A549 treated with RU486 at 1 μM for 4 hours (cell line): Measurements from ENCODE around the gene C4BPB. TPM values are rescaled to one million over a fixed set of nuclear protein-coding genes. Genes with fewer than 3 reads are reported as not detected.

Source experiments
- total RNA-seq: library from RNA; stranded (reverse); fragments of 200-300 nt; extraction: Qiagen RNA extraction; gene quantifications from 5 replicates; pipeline ENCODE4 v1.2.3, GENCODE V29; 2022; ENCODE audit warnings: low read depth

C4BPB gene, protein sequence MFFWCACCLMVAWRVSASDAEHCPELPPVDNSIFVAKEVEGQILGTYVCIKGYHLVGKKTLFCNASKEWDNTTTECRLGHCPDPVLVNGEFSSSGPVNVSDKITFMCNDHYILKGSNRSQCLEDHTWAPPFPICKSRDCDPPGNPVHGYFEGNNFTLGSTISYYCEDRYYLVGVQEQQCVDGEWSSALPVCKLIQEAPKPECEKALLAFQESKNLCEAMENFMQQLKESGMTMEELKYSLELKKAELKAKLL
- total RNA-seq = 0.93 to 2.0 TPM (median 1.2 TPM) in 5 replicates

DNA sequence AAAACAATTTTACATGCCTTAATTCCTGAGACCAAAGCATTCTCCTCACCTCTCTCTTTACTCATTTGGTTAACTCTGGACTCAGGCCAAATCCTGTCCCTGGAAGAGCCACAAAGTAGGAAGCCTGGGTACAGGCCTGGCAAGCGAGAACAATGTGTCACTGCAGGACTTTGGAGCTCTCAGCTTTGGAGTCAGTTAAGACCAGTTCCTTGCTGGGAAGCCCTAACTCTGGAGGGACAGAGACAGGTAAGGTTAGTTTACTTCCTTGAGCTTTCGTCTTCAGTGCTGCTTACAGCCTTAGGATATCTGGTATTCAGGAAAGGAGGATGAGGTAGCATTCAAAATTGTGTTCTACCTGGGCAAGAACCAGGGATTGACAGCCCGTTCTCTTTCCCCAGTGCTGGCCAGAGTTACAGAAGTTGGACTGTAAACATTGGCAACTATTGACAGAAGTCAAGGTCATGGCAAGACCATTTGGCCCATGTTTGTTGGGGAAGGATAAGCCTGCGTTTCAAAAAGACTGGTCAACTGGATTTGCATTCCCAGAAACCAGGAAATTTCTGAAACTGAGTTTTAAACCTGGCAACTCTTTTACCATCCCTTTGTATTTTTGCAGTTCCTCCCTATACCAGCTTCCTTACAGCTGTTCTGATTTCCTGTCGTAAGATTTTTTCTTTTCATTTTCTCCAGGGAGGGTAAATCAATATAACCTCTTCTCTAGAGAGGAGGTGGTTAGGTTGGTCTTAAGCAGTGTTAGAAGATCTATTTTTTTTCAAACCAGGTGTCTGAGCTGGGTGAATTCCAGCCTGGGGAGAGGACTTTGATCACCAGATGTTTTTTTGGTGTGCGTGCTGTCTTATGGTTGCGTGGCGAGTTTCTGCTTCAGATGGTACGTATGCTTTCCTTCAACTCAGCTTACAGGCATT lies at the start of gene C4BPB:
C4BPB (plus strand) TSS at position 160 of the 926 bp plus-strand sequence; CDS start at position 832, 672 bp downstream.

DNA sequence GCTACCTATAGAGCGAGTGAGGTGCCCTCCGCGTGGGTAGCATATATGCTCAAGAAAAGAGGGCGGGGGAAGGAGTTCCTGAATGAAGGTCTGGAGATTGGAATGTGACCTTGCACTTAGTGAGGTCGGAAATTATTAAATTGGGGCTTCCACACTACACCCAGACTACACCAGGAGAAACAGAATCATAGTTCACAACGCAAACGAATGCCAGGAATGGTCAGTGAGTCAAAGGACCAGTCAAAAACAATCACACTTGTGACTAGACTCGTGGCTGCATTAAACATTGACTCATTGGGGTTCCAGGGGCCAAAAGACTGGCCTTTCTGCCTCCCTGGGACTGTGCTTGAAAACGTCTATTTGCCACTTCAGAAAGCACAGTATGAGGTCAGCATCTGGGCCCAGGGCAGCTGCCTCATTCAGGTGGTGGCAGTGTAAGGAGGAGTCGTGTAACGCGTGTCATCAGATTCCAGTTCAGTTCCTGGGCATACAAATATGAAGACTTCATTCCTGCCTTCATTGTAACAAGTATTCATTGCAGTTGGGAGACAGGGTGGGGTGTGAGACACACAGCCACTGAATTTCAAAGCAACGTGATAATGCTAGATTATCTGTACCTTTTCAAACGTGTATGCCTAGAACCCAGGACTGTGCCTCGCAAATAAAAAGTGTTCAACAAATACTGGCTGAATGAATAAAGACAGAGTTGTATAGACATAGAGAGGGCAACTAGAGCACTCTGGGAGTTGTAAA lies 37.3 kb upstream of the C4BPB start, which contains the start of gene YOD1:
YOD1 (minus strand) TSS at position 18 of the 753 bp plus-strand sequence. CDS start 178 bp downstream, outside the sequence.

GRCh38 chr1:207052911-207053769 lies 35.5 kb upstream of the C4BPB start, which contains the start of gene PFKFB2:
Gene PFKFB2 (plus strand): TSS chr1:207053275. CDS start chr1:207054718, 1,443 bp downstream.

DNA sequence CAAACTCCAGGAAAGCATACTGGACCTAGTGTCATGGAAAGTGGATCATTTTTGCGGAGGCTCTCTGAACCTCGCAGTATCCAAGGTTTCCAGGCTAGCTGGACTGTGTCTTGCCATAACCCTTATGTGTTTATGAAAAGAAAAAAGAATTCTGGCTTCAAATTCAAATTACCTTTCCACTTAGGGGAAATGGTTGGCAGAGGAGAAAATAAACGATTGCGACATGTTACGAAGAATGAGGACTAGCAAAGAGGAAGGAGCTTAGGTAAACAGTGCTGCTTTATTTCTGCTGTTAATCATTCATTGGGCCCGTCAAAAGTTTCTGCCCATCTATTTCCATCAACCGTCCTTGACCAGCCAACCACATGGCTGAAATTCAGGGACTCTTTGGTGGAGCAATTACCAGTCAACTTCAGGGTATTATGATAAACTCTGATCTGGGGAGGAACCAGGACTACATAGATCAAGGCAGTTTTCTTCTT lies 15.3 kb downstream of the C4BPB start, which contains the start of gene C4BPA:
C4BPA (plus strand) TSS at position 342 of the 482 bp plus-strand sequence. CDS start 8,793 bp downstream, outside the sequence.

Other genes starting within 250 kb of the C4BPB start
- gene IL20, start 223.2 kb upstream of the C4BPB start, total RNA-seq = not detected in 5 replicates
- gene IL24, start 191.4 kb upstream of the C4BPB start, total RNA-seq = 0.17 to 0.35 TPM (median 0.30 TPM) in 5 replicates
- 3.7 to 7.0 TPM (median 4.5 TPM) in 5 replicates for gene FCMR, start 166.9 kb upstream of the C4BPB start, total RNA-seq
- not detected in 5 replicates for gene PIGR, start 142.4 kb upstream of the C4BPB start, total RNA-seq
- gene FCAMR, start 118.4 kb upstream of the C4BPB start, total RNA-seq = not detected in 5 replicates
- gene C1orf116, start 56.1 kb upstream of the C4BPB start, total RNA-seq = 3.1 to 4.5 TPM (median 3.7 TPM) in 5 replicates
- gene YOD1, start 37.7 kb upstream of the C4BPB start, total RNA-seq = 1.9 to 7.0 TPM (median 7.0 TPM) in 5 replicates
- 5.3 to 6.7 TPM (median 6.2 TPM) in 5 replicates for gene PFKFB2, start 35.6 kb upstream of the C4BPB start, total RNA-seq
- 0.30 to 0.86 TPM (median 0.63 TPM) in 5 replicates for gene C4BPA, start 15.4 kb downstream of the C4BPB start, total RNA-seq
- 106 to 129 TPM (median 115 TPM) in 5 replicates for gene CD55, start 232.8 kb downstream of the C4BPB start, total RNA-seq